Measurements from ENCODE around the gene ANKS3. TPM values are rescaled to one million over a fixed set of nuclear protein-coding genes. Genes with fewer than 3 reads are reported as not detected.

ANKS3 gene
- total RNA-seq, 1 donor from 2014 or later, result 32.0 TPM

DNA sequence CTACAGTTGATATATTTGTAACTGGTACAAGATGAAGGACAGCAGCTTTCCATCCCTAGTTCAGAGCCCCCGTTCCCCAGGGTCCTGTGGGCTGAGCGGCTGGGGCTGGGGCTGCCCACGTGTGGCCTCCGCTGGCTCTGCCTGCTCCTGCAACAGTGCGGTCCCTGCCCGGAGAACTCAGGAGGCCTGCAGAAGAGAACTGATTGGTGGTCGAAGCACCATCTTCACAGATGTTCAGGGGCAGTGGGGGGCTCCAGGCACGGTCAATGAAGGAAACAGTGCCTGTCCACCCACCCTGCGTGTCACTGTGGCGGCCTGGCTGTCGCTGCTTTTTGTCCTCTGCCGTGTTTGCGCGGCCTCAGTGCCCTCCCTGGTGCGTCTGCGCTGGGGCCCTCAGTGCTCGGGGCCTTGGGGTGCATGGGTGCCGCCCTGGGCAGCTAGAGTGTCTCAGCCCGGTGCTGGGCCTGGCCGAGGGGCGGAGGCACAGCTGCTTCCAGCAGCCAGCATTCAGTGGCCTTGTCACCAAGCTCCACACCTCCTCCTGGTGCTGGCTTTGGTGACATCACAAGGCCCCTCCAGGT lies 44.9 kb downstream of the ANKS3 start:
- no peaks in the 10 kb centered on the region for H3K9me3 Mint-ChIP-seq
- DNase-seq (ENCODE audit: low read depth, low spot score), result no peak
- TF ChIP-seq CTCF (conservative IDR thresholded peaks at IDR 0.05), result no peak
- no peak overlapping the region for H3K27ac Mint-ChIP-seq (ENCODE audit: unreplicated experiment)
- H3K27me3 Mint-ChIP-seq (ENCODE audit: low read depth), result peaks cover 3% of the 10 kb centered on the region
- H3K4me3 Mint-ChIP-seq, result no peak overlapping the region
- no peaks in the 10 kb centered on the region for H3K4me1 Mint-ChIP-seq
- no peaks in the 10 kb centered on the region for H3K36me3 Mint-ChIP-seq (ENCODE audit: low read depth)

DNA sequence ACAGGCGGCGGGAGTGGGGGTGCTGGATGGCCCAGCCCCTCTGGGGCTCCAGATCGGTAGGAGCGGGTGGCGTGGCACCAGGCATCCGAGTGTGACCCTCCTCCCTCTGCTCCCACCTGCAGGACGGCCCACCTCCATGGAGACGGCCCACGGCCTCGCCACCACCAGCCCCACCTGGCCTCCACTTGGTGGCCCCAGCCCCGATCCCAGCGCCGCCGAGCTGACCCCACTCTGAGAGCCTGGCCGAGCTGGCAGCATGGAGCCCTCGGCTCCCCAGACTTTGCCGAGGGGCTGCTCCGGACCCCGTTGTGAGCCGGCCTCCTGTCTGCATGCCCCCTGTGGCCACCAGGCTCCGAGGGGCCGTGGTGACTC lies 45.4 kb downstream of the ANKS3 start:
- no peak overlapping the region for H3K27ac Mint-ChIP-seq (ENCODE audit: unreplicated experiment)
- no peaks in the 10 kb centered on the region for H3K9me3 Mint-ChIP-seq
- peaks cover 3% of the 10 kb centered on the region for H3K27me3 Mint-ChIP-seq (ENCODE audit: low read depth)
- TF ChIP-seq CTCF (conservative IDR thresholded peaks at IDR 0.05), result no peak
- H3K4me3 Mint-ChIP-seq, result no peak overlapping the region
- no peak for DNase-seq (ENCODE audit: low read depth, low spot score)
- no peaks in the 10 kb centered on the region for H3K36me3 Mint-ChIP-seq (ENCODE audit: low read depth)
- H3K4me1 Mint-ChIP-seq, result no peaks in the 10 kb centered on the region

DNA sequence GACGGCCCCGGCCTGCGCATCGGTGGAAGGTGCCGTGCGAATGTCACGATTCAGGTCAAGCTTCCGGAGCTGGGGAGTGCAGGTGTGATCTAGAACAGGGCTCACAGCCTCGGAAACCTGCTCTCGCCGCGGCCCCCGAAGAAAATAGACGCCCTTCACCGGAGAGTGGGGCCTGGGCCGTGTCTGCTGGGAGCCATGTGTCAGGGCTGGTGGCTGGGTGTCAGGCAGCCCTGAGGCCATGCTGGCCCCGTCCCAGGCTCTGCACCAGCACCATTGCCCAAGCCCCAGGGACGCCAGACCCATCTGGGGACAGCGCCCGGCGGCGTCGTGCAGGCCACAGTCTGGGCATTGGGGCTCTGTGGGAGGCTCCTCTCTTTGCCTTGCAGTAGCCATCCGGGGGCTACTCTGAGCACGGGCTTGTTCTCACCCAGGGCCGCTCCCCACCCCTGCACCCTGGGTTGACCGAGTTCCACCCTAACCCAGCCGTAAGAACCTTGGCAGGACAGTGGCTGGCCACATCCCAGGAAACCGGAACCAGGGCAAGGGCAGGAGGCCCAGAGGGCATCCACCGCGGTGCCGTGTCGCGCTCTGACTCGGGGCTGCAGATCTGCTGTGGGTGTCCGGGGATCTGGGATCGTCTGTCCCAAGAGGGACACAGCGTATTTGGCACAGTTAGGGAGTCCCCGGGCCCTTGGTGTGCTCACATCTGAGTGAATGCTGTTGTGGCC lies 46.0 kb downstream of the ANKS3 start:
- no peak overlapping the region for H3K27ac Mint-ChIP-seq (ENCODE audit: unreplicated experiment)
- no peaks in the 10 kb centered on the region for H3K9me3 Mint-ChIP-seq
- no peaks in the 10 kb centered on the region for H3K36me3 Mint-ChIP-seq (ENCODE audit: low read depth)
- H3K4me1 Mint-ChIP-seq, result no peaks in the 10 kb centered on the region
- no peak for TF ChIP-seq CTCF (conservative IDR thresholded peaks at IDR 0.05)
- peaks cover 3% of the 10 kb centered on the region for H3K27me3 Mint-ChIP-seq (ENCODE audit: low read depth)
- no peak for DNase-seq (ENCODE audit: low read depth, low spot score)
- no peak overlapping the region for H3K4me3 Mint-ChIP-seq

GRCh38 chr16:4687416-4687815 lies 46.7 kb downstream of the ANKS3 start:
- H3K9me3 Mint-ChIP-seq, result no peaks in the 10 kb centered on the region
- H3K27me3 Mint-ChIP-seq (ENCODE audit: low read depth), result peaks cover 3% of the 10 kb centered on the region
- no peak overlapping the region for H3K27ac Mint-ChIP-seq (ENCODE audit: unreplicated experiment)
- no peak for DNase-seq (ENCODE audit: low read depth, low spot score)
- no peaks in the 10 kb centered on the region for H3K4me1 Mint-ChIP-seq
- H3K4me3 Mint-ChIP-seq, result no peak overlapping the region
- H3K36me3 Mint-ChIP-seq (ENCODE audit: low read depth), result no peaks in the 10 kb centered on the region
- no peak for TF ChIP-seq CTCF (conservative IDR thresholded peaks at IDR 0.05)

- Mint-ChIP-seq H3K4me1 (no peaks in the 10 kb centered on the region), H3K4me3 (no peak overlapping the region), H3K27ac (ENCODE audit: unreplicated experiment) (no peak overlapping the region), H3K36me3 (ENCODE audit: low read depth) (no peaks in the 10 kb centered on the region), H3K9me3 (no peaks in the 10 kb centered on the region), H3K27me3 (ENCODE audit: low read depth) (peaks cover 3% of the 10 kb centered on the region)
- no peak for DNase-seq (ENCODE audit: low read depth, low spot score)
- TF ChIP-seq CTCF (conservative IDR thresholded peaks at IDR 0.05), result no peak
Measured at GRCh38 chr16:4686497-4687210, 47.4 kb downstream of the ANKS3 start.

All from neural crest cell (in vitro differentiated cells).